ENCODE results near the gene COQ10A. TPM values are rescaled to one million over a fixed set of nuclear protein-coding genes. Genes with fewer than 3 reads are reported as not detected.

COQ10A gene
- total RNA-seq, 1 experiment from 2014 or later, result 14.4 TPM

DNA sequence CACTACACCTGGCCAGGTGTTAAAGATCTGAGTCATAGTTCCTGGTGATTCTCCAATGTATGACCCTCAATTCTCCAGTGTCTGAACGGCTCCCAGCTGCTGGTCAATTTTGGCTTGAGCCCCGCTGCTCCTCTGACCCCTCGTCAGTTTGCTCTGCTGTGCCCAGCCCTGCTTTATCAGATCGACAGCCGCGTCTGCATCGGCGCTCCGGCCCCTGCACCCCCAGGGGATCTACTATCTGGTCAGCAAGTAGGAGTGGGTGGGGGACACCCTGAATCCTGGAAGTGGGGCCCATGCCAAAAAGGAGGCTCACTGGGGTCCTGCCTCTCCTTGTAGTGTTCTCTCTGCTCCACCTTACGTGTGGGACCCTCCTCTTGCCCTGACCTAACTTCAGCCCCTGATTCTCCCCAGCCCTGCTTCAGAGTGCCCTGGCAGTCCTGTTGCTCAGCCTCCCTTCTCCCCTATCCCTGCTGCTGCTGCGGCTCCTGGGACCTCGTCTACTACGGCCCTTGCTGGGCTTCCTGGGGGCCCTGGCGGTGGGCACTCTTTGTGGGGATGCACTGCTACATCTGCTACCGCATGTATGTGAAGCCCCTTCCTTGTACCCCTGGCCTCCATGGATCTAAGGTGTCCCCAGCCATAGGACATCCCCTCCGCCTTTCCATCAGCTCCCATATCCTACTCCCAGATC lies 31.9 kb upstream of the COQ10A start:
- H3K4me1 ChIP-seq, result no peaks in the 10 kb centered on the region
- no peak for DNase-seq

DNA sequence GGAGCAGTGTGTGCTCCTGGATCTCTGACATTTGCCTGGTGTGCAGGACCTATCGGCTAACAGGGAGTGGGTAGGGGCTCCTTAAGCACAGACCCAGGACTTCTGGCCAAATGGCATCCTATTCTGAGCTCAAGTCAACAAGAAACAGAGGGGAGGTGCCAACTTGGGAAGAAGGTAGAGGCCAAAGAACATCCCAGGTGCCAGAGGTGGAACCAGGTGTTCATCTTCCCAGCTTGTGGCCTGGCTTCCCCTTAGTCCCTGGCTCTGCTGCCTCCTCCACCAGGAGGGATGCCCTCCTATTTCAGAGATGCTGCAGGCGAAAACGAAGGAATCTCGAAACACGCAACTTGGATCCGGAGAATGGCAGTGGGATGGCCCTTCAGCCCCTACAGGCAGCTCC lies 30.7 kb upstream of the COQ10A start:
- Histone ChIP-seq H3K27me3 (no peaks in the 10 kb centered on the region), H3K36me3 (peaks cover under 1% of the 10 kb centered on the region), H3K4me1 (no peaks in the 10 kb centered on the region), H3K9me3 (replicated peaks) (no peaks in the 10 kb centered on the region), H3K27ac (no peak overlapping the region), H3K4me3 (no peak overlapping the region)
- no peak for DNase-seq

More for the DNA sequence above, 31.9 kb upstream of the COQ10A start:
- H3K36me3 ChIP-seq, result no peaks in the 10 kb centered on the region
- H3K4me3 ChIP-seq, result no peak overlapping the region
- no peaks in the 10 kb centered on the region for H3K9me3 ChIP-seq (replicated peaks)
- H3K27ac ChIP-seq, result no peak overlapping the region
- no peaks in the 10 kb centered on the region for H3K27me3 ChIP-seq

DNA sequence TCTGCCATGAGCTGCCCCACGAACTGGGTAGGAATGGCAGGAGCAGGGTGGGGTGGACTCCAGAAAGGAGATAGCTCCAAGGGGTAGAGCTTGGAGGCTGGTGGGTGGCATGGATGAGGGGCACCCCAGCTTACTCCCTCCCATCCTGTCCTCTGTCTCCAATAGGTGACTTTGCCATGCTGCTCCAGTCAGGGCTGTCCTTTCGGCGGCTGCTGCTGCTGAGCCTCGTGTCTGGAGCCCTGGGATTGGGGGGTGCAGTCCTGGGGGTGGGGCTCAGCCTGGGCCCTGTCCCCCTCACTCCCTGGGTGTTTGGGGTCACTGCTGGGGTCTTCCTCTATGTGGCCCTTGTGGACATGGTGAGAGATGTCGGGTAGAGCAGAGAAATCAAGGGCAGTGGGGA lies 29.8 kb upstream of the COQ10A start:
- no peak for DNase-seq
- no peak overlapping the region for H3K27ac ChIP-seq
- peaks cover 10% of the 10 kb centered on the region for H3K36me3 ChIP-seq
- no peaks in the 10 kb centered on the region for H3K27me3 ChIP-seq
- no peak overlapping the region for H3K4me3 ChIP-seq
- H3K4me1 ChIP-seq, result no peaks in the 10 kb centered on the region
- no peaks in the 10 kb centered on the region for H3K9me3 ChIP-seq (replicated peaks)

DNA sequence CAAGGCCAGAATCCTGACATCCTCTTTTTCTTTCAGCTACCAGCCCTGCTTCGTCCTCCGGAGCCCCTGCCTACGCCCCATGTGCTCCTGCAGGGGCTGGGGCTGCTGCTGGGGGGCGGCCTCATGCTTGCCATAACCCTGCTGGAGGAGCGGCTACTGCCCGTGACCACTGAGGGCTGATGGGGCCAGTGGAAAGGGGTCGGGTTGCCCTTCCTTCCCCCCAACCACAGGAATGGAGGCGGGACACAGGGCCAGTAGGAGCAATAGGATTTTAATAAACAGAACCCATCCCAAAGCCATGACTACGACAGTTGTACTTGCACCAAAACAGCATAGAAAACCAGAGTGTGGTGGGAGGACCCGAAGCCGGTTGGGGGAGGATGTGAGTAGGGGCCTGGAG lies 29.2 kb upstream of the COQ10A start:
- Histone ChIP-seq H3K36me3 (peaks cover 14% of the 10 kb centered on the region), H3K4me3 (no peak overlapping the region), H3K9me3 (replicated peaks) (no peaks in the 10 kb centered on the region), H3K4me1 (no peaks in the 10 kb centered on the region), H3K27me3 (no peaks in the 10 kb centered on the region), H3K27ac (no peak overlapping the region)
- DNase-seq, result no peak

DNA sequence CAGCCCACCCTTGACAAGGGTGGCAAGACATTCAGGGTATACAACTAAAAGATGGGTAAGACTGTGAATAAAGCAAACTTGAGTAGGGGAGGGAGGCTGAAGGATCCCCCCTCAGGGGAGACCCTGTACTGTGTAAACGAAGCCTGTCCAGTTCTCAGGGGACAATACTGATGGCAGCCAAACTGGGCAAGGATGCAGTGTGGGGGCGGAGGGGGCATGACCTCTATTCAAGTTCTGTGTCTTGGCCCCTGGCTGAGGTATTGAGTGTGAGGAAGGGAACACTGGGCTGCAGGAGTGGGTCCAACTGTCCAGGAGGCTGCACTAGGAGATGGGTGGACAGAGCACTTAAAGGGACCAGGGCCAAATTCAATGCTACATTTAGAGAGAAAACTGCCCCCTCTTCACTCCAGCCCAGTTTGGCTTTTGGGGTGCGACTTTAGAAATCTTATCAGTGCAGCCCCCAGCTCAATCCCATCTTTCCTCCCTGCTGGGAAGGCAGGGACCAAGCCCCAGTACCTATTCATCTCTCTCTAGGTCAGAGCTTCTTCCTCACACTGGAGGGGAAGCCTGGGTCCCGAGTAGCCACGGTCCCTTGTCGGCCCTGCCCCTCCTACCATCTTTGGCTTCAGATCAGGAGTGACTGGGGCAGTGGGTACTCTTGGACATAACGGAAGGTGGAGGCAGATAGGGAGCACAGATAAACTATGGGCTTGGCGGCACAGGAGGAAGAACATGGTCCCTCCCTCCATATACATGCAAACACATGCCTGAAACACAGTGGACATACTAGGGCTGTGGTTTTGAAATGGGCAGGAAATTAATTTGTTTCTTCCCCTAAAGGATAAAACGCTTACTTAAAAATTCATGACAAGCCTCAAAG lies 25.1 kb upstream of the COQ10A start:
- H3K27ac ChIP-seq, result no peak overlapping the region
- no peaks in the 10 kb centered on the region for H3K4me1 ChIP-seq
- H3K36me3 ChIP-seq, result peaks cover 52% of the 10 kb centered on the region
- no peak overlapping the region for H3K4me3 ChIP-seq
- no peaks in the 10 kb centered on the region for H3K9me3 ChIP-seq (replicated peaks)
- DNase-seq, result no peak
- no peaks in the 10 kb centered on the region for H3K27me3 ChIP-seq

DNA sequence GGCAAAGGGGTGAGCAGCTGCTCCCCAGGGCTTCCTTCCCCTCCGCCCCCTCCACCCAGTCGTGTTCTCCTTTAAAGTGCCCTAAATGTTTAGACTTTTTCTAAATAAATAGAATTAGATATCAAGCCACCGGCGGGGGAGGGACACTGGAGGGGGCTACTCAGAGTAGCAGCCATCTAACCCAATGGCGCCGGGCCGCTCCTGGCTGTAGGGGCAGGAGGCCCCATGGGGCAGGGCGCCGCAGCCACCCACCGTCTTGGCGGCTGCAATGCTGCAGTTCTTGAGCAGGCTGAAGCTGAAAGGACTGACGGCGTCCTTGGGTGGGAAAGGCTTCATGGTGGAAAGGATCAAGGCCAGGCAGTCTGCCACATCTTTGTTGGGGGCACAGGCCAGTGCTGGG lies 23.8 kb upstream of the COQ10A start:
- H3K9me3 ChIP-seq (replicated peaks), result no peaks in the 10 kb centered on the region
- H3K4me3 ChIP-seq, result no peak overlapping the region
- H3K27me3 ChIP-seq, result no peaks in the 10 kb centered on the region
- H3K27ac ChIP-seq, result no peak overlapping the region
- H3K36me3 ChIP-seq, result peaks cover 52% of the 10 kb centered on the region
- no peak for DNase-seq
- no peaks in the 10 kb centered on the region for H3K4me1 ChIP-seq

DNA sequence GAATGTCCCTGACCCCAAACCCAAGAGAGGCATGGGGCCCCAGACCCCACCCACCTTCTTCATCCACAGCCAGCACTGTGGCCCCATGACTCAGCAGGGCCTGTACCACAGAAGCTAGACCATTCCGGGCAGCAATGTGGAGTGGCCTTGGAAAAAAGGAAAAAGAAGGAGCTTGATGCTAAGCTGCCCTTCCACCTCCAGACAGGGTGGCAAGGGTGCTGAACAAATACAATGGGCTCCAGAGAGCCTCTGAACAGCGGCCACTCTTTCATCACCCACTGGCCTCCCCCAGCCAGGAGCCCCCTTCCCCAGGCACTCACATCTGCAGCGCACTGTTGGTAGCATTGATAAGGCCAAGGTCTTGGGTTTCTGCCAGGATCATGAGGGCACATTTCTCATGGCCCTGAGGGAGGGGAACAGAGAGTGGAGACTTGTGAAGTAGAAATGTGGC lies 23.0 kb upstream of the COQ10A start:
- no peak for DNase-seq
- Histone ChIP-seq H3K27me3 (no peaks in the 10 kb centered on the region), H3K4me3 (no peak overlapping the region), H3K36me3 (peaks cover 55% of the 10 kb centered on the region), H3K4me1 (no peaks in the 10 kb centered on the region), H3K27ac (no peak overlapping the region), H3K9me3 (replicated peaks) (no peaks in the 10 kb centered on the region)

DNA sequence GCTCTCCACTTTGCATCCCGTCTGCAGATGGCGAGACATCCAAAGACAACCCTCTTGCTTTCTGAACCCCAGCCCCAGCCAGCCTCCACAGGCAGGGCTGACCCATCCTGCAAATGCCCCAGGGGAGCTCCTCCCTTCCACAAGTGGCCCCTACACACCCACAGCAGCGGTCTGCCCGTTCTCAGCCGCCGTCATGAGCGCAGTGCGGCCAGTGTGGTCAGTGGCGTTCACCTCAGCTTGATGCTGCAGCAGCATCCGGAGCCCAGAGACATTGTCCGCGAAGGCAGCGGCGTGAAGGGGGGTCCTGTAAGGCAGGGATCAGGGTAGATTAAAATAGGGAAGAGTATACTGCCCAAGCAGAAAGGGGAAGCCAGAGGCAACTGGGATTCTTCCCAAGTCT lies 22.2 kb upstream of the COQ10A start:
- Histone ChIP-seq H3K9me3 (replicated peaks) (no peaks in the 10 kb centered on the region), H3K36me3 (peaks cover 62% of the 10 kb centered on the region), H3K27me3 (no peaks in the 10 kb centered on the region), H3K4me3 (no peak overlapping the region), H3K4me1 (no peaks in the 10 kb centered on the region), H3K27ac (no peak overlapping the region)
- no peak for DNase-seq

DNA sequence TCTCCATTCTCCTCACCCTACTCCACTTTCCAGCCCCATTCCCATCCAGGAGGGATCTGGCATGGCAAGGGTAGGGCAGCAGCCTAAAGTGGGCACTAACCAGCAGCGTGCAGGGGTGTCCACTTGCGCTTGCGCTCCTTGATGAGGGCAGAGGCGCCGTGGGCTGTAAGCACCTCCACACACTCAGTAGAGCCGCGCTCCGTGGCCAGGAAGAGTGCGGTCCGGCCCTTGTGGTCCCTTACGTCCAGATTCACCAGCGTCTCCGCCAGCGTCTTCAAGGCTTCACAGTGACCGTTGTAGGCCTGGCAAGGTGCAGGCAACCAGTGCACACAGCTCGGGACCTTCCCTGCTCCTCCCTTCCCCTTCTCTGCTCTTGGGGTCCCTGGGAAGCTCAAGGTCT lies 18.8 kb upstream of the COQ10A start:
- H3K36me3 ChIP-seq, result peaks cover 63% of the 10 kb centered on the region
- no peaks in the 10 kb centered on the region for H3K4me1 ChIP-seq
- H3K4me3 ChIP-seq, result no peak overlapping the region
- no peaks in the 10 kb centered on the region for H3K9me3 ChIP-seq (replicated peaks)
- H3K27me3 ChIP-seq, result no peaks in the 10 kb centered on the region
- no peak for DNase-seq
- H3K27ac ChIP-seq, result no peak overlapping the region

DNA sequence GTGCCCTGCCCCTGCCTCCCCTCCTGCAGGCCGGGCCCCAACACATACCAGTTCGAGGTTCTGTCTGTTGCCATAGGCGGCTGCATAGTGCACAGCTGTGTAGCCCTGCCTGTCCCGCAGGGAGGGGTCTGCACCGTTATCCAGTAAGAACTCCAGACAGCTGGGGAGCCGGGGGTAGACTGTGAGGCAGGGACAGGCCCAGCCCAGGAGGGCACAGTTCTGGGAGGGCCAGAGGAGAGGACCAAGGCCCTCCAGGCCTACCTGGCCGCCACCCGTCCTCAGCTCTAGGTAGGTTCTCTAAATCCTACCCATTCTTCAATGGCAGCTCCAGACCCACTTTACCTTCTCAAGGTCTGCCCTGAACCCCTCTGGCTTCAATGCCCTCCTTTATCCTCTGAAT lies 18.0 kb upstream of the COQ10A start:
- Histone ChIP-seq H3K36me3 (peaks cover 62% of the 10 kb centered on the region), H3K27ac (no peak overlapping the region), H3K27me3 (no peaks in the 10 kb centered on the region), H3K4me3 (no peak overlapping the region), H3K4me1 (no peaks in the 10 kb centered on the region), H3K9me3 (replicated peaks) (no peaks in the 10 kb centered on the region)
- no peak for DNase-seq

DNA sequence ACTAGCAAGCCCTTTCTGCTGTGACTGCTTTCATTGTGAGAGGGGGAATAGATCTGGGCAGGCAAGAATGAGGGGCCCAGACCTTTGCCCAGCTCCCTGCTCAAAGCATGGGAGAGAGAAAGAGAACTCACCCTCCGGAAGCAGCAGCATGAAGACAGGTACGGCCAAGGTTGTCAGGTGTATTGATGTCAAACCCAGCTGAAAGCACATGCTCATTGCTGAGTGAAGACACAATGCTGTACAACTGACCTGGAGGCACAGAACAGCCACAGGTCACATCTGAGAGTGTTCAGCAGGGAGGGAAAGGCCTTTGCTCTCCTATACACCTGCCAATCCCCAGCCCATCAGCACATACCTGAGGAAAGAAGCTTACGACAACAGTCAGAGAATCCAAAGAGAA lies 14.1 kb upstream of the COQ10A start:
- 0 out of 2 replicates have a peak, but pooled peaks cover 7% of the 10 kb centered on the region for H3K4me1 ChIP-seq
- peaks cover 45% of the 10 kb centered on the region for H3K36me3 ChIP-seq
- no peak for DNase-seq
- no peak overlapping the region for H3K27ac ChIP-seq
- no peaks in the 10 kb centered on the region for H3K27me3 ChIP-seq
- no peak overlapping the region for H3K4me3 ChIP-seq
- H3K9me3 ChIP-seq (replicated peaks), result no peaks in the 10 kb centered on the region

DNA sequence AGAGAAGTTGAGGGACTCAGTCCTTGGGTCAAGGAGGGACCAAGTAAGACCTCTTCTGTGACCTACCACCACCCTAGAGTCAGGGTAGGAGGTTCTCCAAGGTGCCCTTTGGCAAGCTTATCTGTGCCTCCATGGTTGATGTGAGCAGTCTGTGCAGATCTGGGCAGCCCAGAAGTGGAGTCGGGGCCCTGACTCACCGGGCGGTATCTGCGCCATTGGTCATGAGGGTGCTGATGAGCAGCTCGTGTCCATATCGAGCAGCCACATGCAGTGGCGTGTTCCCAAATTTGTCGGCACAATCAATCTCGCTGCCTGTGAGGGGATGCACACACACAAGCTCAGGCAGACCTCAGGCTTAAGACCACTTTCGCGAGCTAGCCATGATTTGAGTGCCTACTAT lies 13.7 kb upstream of the COQ10A start:
- no peak for DNase-seq
- no peaks in the 10 kb centered on the region for H3K9me3 ChIP-seq (replicated peaks)
- peaks cover 45% of the 10 kb centered on the region for H3K36me3 ChIP-seq
- H3K4me3 ChIP-seq, result no peak overlapping the region
- H3K27ac ChIP-seq, result no peak overlapping the region
- no peaks in the 10 kb centered on the region for H3K27me3 ChIP-seq
- 0 out of 2 replicates have a peak, but pooled peaks cover 7% of the 10 kb centered on the region for H3K4me1 ChIP-seq

DNA sequence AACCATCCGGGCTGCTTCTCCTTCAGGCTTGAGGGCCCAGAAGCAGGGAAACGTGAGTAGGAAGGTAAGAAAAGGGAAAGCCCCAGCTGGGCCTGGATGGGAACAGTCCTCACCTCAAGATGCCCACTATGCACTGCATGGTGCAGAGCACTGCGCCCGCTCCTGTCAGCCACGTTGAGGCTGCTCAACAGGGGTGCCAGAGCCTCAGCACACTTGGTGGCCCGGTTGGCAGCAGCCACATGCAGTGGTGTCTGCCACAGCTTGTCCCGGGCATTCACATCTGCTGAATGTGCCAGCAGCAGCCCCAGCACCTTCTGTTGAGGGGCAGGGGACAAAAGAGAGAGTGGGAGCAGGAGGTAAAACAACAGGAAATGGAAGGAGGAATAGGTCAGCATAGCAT lies 11.1 kb upstream of the COQ10A start:
- H3K27me3 ChIP-seq, result no peaks in the 10 kb centered on the region
- no peaks in the 10 kb centered on the region for H3K9me3 ChIP-seq (replicated peaks)
- no peak overlapping the region for H3K27ac ChIP-seq
- no peak for DNase-seq
- H3K4me1 ChIP-seq, result 0 out of 2 replicates have a peak, but pooled peaks cover 7% of the 10 kb centered on the region
- H3K4me3 ChIP-seq, result no peak overlapping the region
- H3K36me3 ChIP-seq, result peaks cover 26% of the 10 kb centered on the region

DNA sequence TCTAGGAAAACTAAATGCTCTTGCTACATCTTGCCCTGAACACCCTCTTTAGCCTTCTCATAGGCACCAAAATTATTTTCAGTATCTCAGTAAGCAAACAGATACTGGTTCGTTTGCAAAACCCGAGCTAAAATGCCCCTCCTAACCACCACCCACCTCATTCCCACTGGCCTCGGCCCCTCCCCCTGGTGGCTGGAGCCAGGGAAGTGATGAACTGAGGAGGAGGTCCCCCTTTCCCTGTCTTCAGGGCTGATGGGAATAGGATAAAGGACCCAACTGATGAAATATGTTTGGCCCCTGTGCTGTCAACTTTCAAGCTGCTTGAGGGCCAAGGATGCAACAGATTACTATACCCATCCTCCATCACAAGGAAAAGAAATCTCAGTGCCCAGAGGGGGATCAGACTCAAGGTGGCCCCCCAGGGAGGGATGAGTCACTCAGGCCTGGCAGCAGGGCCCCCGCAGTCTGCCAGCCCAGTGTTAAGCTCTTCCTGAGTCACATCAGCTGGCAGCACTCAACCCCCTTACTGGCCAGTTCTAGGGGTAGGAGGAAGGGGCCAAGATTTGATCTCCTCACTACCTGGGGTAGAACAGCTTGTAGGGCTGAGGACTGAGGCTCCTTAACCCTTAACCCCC lies 10.3 kb upstream of the COQ10A start:
- no peak for DNase-seq
- Histone ChIP-seq H3K4me1 (peaks cover 9% of the 10 kb centered on the region; the same call in 1 of the 2 replicates), H3K9me3 (replicated peaks) (no peaks in the 10 kb centered on the region), H3K27ac (no peak overlapping the region), H3K4me3 (no peak overlapping the region), H3K36me3 (peaks cover 19% of the 10 kb centered on the region), H3K27me3 (no peaks in the 10 kb centered on the region)

DNA sequence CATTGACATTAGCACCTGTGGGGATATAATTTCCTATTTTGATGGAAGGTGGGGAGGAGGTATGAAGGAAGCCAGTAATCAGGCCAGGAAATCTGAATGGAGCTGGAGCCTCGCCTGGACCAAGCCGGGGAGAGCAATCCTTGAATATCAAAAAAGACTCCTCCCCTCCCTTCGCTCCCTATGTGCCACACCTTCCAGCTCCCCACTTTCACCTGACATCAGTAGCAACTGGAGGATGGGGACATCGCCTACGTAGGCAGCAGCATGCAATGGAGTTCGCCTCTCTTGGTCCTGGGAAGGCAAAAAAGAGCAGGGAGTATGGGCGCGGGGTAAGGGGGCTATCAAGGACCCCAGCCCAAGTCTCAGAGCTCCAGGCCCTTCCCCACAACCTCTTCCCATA lies 9.7 kb upstream of the COQ10A start:
- Histone ChIP-seq H3K9me3 (replicated peaks) (no peaks in the 10 kb centered on the region), H3K27ac (no peak overlapping the region)

More for the DNA sequence above, 9.7 kb upstream of the COQ10A start:
- DNase-seq, result no peak
- Histone ChIP-seq H3K36me3 (peaks cover 17% of the 10 kb centered on the region), H3K27me3 (no peaks in the 10 kb centered on the region), H3K4me3 (peak overlapping the region; percentile 87), H3K4me1 (peaks cover 13% of the 10 kb centered on the region; the same call in 1 of the 2 replicates)
